Parathyroid adenoma (tissue), 2 donors: ENCODE measurements around the gene SRRM1.

Source experiments
- H2AFZ ChIP-seq: fragments of 300-600 bp; sonication (generic); one replicate; pipeline ENCODE4 v1.7.0; 2017; ENCODE audit warnings: antibody characterized with exemption, mild to moderate bottlenecking
- H3K27ac ChIP-seq: fragments of 300-600 bp; sonication (generic); one replicate; pipeline ENCODE4 v1.7.0; 2017
- H3K27me3 ChIP-seq: fragments of 300-600 bp; sonication (generic); one replicate; pipeline ENCODE4 v1.7.0; 2017; ENCODE audit warnings: low read length; ENCODE audit not compliant: control insufficient read depth, insufficient read depth
- H3K36me3 ChIP-seq: fragments of 300-600 bp; sonication (generic); one replicate; pipeline ENCODE4 v1.7.0; 2017; ENCODE audit warnings: low read length; ENCODE audit not compliant: control insufficient read depth, insufficient read depth
- H3K4me1 ChIP-seq: fragments of 300-600 bp; sonication (generic); one replicate; pipeline ENCODE4 v1.7.0; 2017; ENCODE audit warnings: control low read depth
- H3K4me2 ChIP-seq: fragments of 300-600 bp; sonication (generic); one replicate; pipeline ENCODE4 v1.7.0; 2017; ENCODE audit warnings: low read length
- H3K4me3 ChIP-seq: fragments of 300-600 bp; sonication (generic); one replicate; pipeline ENCODE4 v1.7.0; 2017; ENCODE audit warnings: low read depth, low read length
- H3K79me2 ChIP-seq: fragments of 300-600 bp; sonication (generic); one replicate; pipeline ENCODE4 v1.7.0; 2017; ENCODE audit warnings: control low read depth
- H3K9ac ChIP-seq: fragments of 300-600 bp; sonication (generic); one replicate; pipeline ENCODE4 v1.7.0; 2017; ENCODE audit warnings: mild to moderate bottlenecking
- H3K9me3 ChIP-seq: fragments of 300-600 bp; sonication (generic); one replicate; pipeline ENCODE4 v1.7.0; 2017; ENCODE audit warnings: low read length; ENCODE audit not compliant: control insufficient read depth
- CTCF ChIP-seq: fragments of 300-600 bp; sonication (generic); IDR thresholded peaks from one replicate; pipeline ENCODE4 v1.7.0; 2017; ENCODE audit warnings: antibody characterized with exemption, mild to moderate bottlenecking
- donor health status: primary hyperparathyroidism.

Gene SRRM1

GRCh38 chr1:24708938-24709337 is 65.8 kb downstream of the SRRM1 start:
- no peaks in the 10 kb centered on the region for H3K79me2 ChIP-seq
- H3K4me2 ChIP-seq = no peak overlapping the region
- H3K4me1 ChIP-seq = no peaks in the 10 kb centered on the region
- no peaks in the 10 kb centered on the region for H3K9me3 ChIP-seq
- no peaks in the 10 kb centered on the region for H3K36me3 ChIP-seq
- no peak overlapping the region for H3K4me3 ChIP-seq
- no peak overlapping the region for H3K9ac ChIP-seq
- H3K27ac ChIP-seq = no peak overlapping the region
- H3K27me3 ChIP-seq = no peaks in the 10 kb centered on the region
- no peak overlapping the region for H2AFZ ChIP-seq
- no peak for TF ChIP-seq CTCF

- no peaks in the 10 kb centered on the region for H3K4me1 ChIP-seq
- no peaks in the 10 kb centered on the region for H3K27me3 ChIP-seq
- H3K27ac ChIP-seq = no peak overlapping the region
- TF ChIP-seq CTCF = no peak
- no peak overlapping the region for H2AFZ ChIP-seq
- no peak overlapping the region for H3K9ac ChIP-seq
- H3K4me3 ChIP-seq = no peak overlapping the region
- H3K4me2 ChIP-seq = no peak overlapping the region
- H3K79me2 ChIP-seq = no peaks in the 10 kb centered on the region
- H3K36me3 ChIP-seq = no peaks in the 10 kb centered on the region
- no peaks in the 10 kb centered on the region for H3K9me3 ChIP-seq
These were observed 66.8 kb downstream of the SRRM1 start for GRCh38 chr1:24709791-24710441.

GRCh38 chr1:24711329-24711728 is 68.2 kb downstream of the SRRM1 start:
- no peak overlapping the region for H2AFZ ChIP-seq
- no peak overlapping the region for H3K4me2 ChIP-seq
- H3K27ac ChIP-seq = no peak overlapping the region
- H3K9ac ChIP-seq = no peak overlapping the region
- no peaks in the 10 kb centered on the region for H3K4me1 ChIP-seq
- no peak for TF ChIP-seq CTCF
- no peaks in the 10 kb centered on the region for H3K79me2 ChIP-seq
- no peak overlapping the region for H3K4me3 ChIP-seq
- H3K27me3 ChIP-seq = no peaks in the 10 kb centered on the region
- H3K9me3 ChIP-seq = no peaks in the 10 kb centered on the region
- H3K36me3 ChIP-seq = no peaks in the 10 kb centered on the region

GRCh38 chr1:24713176-24713575 is 70.1 kb downstream of the SRRM1 start:
- H2AFZ ChIP-seq = no peak overlapping the region
- no peaks in the 10 kb centered on the region for H3K9me3 ChIP-seq
- H3K4me2 ChIP-seq = no peak overlapping the region
- no peak overlapping the region for H3K27ac ChIP-seq
- H3K4me1 ChIP-seq = no peaks in the 10 kb centered on the region
- no peaks in the 10 kb centered on the region for H3K27me3 ChIP-seq
- H3K79me2 ChIP-seq = no peaks in the 10 kb centered on the region
- no peaks in the 10 kb centered on the region for H3K36me3 ChIP-seq
- no peak for TF ChIP-seq CTCF
- no peak overlapping the region for H3K9ac ChIP-seq
- H3K4me3 ChIP-seq = no peak overlapping the region

- no peaks in the 10 kb centered on the region for H3K79me2 ChIP-seq
- TF ChIP-seq CTCF = no peak
- H3K36me3 ChIP-seq = no peaks in the 10 kb centered on the region
- H3K4me1 ChIP-seq = no peaks in the 10 kb centered on the region
- H3K9ac ChIP-seq = no peak overlapping the region
- H2AFZ ChIP-seq = no peak overlapping the region
- no peaks in the 10 kb centered on the region for H3K9me3 ChIP-seq
- no peak overlapping the region for H3K4me3 ChIP-seq
- no peak overlapping the region for H3K27ac ChIP-seq
- H3K27me3 ChIP-seq = no peaks in the 10 kb centered on the region
- H3K4me2 ChIP-seq = no peak overlapping the region
These were observed 70.6 kb downstream of the SRRM1 start for GRCh38 chr1:24713736-24714135.
